Fibroblast of the aortic adventitia (primary cell): ENCODE results near the gene BTLA. TPM values are rescaled to one million over a fixed set of nuclear protein-coding genes. Genes with fewer than 3 reads are reported as not detected.
"Not testable (repeated sequence)": the region's sequence is repeated elsewhere in the genome, so short reads cannot be mapped to it uniquely, and the experiment has no call there.

Experiments
- DNase-seq: peaks from one replicate; pipeline ENCODE4 v3.0.0-alpha.2; 2010; ENCODE audit warnings: low read depth
- H3K4me3 ChIP-seq: 2 replicates; pipeline ENCODE4 v1.5.1; 2011; ENCODE audit warnings: low read depth, mild to moderate bottlenecking, control low read depth, low read length, moderate library complexity
- total RNA-seq: library from RNA; depleted of rRNA; stranded (reverse); fragments of >200 nt; gene quantifications from 2 replicates; pipeline ENCODE4 v1.2.3, GENCODE V29; 2012; ENCODE audit warnings: low replicate concordance
- TF ChIP-seq, protein P1 (sequence below): IDR thresholded peaks from 2 replicates; pipeline ENCODE4 v1.5.1; 2011; ENCODE audit warnings: mild to moderate bottlenecking, low read length, control low read depth, inconsistent platforms; ENCODE audit not compliant: insufficient read depth

BTLA gene
- total RNA-seq, 1 donor = not detected

GRCh38 chr3:112463250-112463649 is 36.0 kb downstream of the BTLA start:
- TF ChIP-seq, protein P1, sequence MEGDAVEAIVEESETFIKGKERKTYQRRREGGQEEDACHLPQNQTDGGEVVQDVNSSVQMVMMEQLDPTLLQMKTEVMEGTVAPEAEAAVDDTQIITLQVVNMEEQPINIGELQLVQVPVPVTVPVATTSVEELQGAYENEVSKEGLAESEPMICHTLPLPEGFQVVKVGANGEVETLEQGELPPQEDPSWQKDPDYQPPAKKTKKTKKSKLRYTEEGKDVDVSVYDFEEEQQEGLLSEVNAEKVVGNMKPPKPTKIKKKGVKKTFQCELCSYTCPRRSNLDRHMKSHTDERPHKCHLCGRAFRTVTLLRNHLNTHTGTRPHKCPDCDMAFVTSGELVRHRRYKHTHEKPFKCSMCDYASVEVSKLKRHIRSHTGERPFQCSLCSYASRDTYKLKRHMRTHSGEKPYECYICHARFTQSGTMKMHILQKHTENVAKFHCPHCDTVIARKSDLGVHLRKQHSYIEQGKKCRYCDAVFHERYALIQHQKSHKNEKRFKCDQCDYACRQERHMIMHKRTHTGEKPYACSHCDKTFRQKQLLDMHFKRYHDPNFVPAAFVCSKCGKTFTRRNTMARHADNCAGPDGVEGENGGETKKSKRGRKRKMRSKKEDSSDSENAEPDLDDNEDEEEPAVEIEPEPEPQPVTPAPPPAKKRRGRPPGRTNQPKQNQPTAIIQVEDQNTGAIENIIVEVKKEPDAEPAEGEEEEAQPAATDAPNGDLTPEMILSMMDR = no peak
- DNase-seq = no peak
- H3K4me3 ChIP-seq = no peak overlapping the region

DNA sequence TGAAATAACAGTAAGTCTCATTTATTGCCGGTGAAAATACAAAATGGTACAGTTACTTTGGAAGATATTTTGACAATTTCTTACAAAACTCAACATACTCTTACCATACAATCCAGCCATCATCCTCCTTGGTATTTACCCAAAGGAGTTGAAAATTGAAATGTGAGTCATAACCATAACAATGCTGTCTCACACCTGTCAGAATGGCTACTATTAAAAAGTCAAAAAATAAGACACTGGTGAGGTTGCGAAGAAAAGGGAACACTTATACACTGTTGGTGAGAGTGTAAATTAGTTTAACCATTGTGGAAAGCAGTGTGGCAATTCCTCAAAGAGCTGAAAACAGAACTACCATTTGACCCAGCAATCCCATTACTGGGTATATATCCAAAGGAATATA is 37.5 kb downstream of the BTLA start:
- not testable (repeated sequence) for DNase-seq

GRCh38 chr3:112460519-112461195 is 38.6 kb downstream of the BTLA start:
- no peak overlapping the region for H3K4me3 ChIP-seq
- TF ChIP-seq, protein P1 = no peak
- DNase-seq = no peak

More for the DNA sequence above, 37.5 kb downstream of the BTLA start:
- H3K4me3 ChIP-seq = not testable (repeated sequence)

DNA sequence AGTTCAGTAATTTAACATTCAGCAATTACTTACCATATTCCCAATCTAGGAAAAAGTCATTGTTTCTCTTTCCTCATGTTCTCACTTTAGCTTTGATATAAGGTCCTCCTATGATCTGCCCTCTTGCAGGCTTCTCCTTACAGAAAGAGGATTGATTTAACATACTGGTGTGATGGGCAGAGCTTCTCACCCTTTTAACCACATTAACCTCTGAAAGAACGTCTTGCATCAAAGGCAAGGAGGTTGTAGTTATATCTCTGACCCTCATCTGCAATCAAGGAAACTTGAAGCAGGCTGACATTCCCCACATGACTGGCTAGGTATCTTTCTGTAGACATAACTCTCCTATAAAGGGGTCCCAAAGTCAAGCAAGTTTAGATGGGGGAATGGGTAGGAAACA is 39.5 kb downstream of the BTLA start:
- no peak for DNase-seq
- TF ChIP-seq, protein P1 = no peak

GRCh38 chr3:112456147-112456546 is 43.1 kb downstream of the BTLA start:
- TF ChIP-seq, protein P1 = no peak
- H3K4me3 ChIP-seq = no peak overlapping the region
- no peak for DNase-seq

More for the DNA sequence above, 39.5 kb downstream of the BTLA start:
- no peak overlapping the region for H3K4me3 ChIP-seq

DNA sequence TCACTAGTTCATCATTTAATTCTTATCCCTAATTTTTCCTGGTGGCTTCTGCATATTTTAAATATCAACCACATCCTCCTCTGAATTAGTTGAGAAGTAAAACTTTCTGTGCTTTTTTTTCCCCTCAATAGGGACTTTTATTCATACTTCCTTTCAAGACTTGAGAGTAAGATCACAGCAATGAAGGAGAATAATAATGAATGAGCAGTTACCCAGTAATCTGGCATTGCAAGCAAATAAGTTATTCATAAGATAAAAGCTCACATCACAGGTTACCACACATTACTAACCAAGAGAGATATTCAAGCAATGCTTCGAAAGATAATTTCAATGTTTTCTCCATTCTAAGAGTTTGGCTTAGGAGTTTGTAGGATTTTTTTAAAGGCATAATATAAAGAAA is 50.3 kb downstream of the BTLA start:
- H3K4me3 ChIP-seq = no peak overlapping the region
- TF ChIP-seq, protein P1 = no peak
- peak; percentile 78 for DNase-seq

DNA sequence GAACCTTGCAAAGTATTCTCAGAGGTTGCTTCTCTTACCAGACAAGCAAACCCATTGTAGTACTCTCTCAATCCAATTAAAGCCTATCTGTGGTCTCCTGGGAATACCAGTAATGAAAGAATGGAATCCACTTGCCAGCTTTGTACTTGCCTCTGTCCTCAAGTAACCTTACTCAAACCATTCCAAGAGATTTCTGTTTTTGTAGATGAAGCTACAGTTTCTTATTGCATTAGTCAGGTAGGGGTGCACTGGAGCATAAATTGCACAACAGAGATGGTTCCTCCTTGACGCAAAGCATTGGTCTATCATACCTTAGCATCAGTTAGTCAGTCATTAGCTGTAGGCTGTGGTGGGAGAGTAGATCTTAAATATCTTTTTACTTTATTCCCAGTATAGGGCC is 52.9 kb downstream of the BTLA start:
- TF ChIP-seq, protein P1 = no peak
- no peak overlapping the region for H3K4me3 ChIP-seq
- peak; percentile 93 for DNase-seq
